ENCODE measurements around the gene NCAM1.

The NCAM1 gene

GRCh38 chr11:112965656-112966055, 4.4 kb downstream of the NCAM1 start:
- Histone ChIP-seq H3K4me3 (no peak overlapping the region), H3K9ac (no peak overlapping the region), H3K4me2 (no peak overlapping the region), H4K20me1 (no peaks in the 10 kb centered on the region), H3K4me1 (peaks cover 0 to 14% (median 7%) of the 10 kb centered on the region in 10 experiments; a peak in 11 of 20 replicates), H3K27ac (no peak overlapping the region), H3K36me3 (no peaks in the 10 kb centered on the region), H3K27me3 (peaks cover 5 to 22% (median 15%) of the 10 kb centered on the region in 11 experiments; a peak in 18 of 22 replicates), H3K9me3 (replicated peaks in 1 of 11) (peaks cover 0 to 5% (median 0%) of the 10 kb centered on the region in 11 experiments; a peak in 2 of 22 replicates)
- no peak for TF ChIP-seq Cebpa-rat (IDR thresholded peaks at IDR 0.05)

GRCh38 chr11:112966561-112966960, 5.3 kb downstream of the NCAM1 start:
- H3K4me1 ChIP-seq: peaks cover 0 to 14% (median 7%) of the 10 kb centered on the region in 10 experiments; a peak in 10 of 20 replicates
- H3K9ac ChIP-seq: no peak overlapping the region
- H4K20me1 ChIP-seq: no peaks in the 10 kb centered on the region
- no peak overlapping the region for H3K4me2 ChIP-seq
- H3K36me3 ChIP-seq: no peaks in the 10 kb centered on the region
- H3K4me3 ChIP-seq: no peak overlapping the region
- peaks cover 0 to 5% (median 0%) of the 10 kb centered on the region in 11 experiments; a peak in 2 of 22 replicates for H3K9me3 ChIP-seq (replicated peaks in 1 of 11)
- no peak overlapping the region for H3K27ac ChIP-seq
- no peak for TF ChIP-seq Cebpa-rat (IDR thresholded peaks at IDR 0.05)
- peaks cover 0 to 16% (median 10%) of the 10 kb centered on the region in 11 experiments; a peak in 17 of 22 replicates for H3K27me3 ChIP-seq

- no peak overlapping the region for H3K27ac ChIP-seq
- no peak for TF ChIP-seq Cebpa-rat (IDR thresholded peaks at IDR 0.05)
- peaks cover 0 to 17% (median 7%) of the 10 kb centered on the region in 10 experiments; a peak in 10 of 20 replicates for H3K4me1 ChIP-seq
These were observed 5.9 kb downstream of the NCAM1 start for GRCh38 chr11:112967082-112967481.

DNA sequence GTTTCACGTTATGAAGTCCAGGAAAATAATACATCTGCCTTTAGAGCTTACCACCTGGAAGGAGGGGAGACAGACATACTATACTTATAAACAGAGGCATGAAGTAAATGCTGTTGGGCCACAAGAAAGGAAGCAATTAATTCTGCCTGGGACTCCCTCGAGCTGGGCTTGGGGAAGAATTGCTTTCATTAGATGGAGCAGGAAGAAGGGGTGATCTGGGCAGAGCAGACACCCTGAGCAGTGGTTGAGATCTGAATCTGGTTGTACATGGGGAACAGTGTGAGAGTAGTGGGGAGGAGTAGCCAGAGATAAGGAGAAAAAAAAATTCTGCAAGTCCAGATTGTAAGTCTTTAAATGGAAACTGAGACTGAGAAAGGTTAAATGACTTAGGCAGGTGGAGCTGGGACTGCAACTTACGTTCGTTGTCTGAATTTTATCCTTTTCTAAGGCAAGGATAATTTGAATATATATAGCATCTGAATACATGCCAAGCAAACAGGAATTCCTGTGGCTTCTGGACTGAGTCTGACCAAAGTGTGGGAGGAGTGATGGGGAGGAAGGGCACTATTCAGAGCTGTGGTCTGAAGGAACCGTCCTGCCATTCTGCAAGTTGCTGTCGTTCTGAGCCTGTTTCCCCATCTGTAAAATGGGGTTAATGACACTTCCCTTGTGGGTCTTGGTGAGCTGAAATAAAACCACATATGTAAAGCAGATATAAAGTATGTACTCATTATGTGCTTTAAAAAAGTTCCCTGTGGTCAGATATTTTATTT, 7.9 kb downstream of the NCAM1 start:
- Histone ChIP-seq H3K27ac (no peak overlapping the region), H3K9me3 (replicated peaks in 1 of 11) (no peaks in the 10 kb centered on the region), H3K4me2 (peak overlapping the region in 6 of 11 experiments; percentile 15 to 28 (median 22); a peak in 5 of 22 replicates), H3K4me3 (no peak overlapping the region), H3K9ac (no peak overlapping the region), H3K27me3 (no peaks in the 10 kb centered on the region), H3K4me1 (peaks cover 0 to 37% (median 8%) of the 10 kb centered on the region in 10 experiments; a peak in 10 of 20 replicates), H4K20me1 (no peaks in the 10 kb centered on the region), H3K36me3 (no peaks in the 10 kb centered on the region)
- no peak for TF ChIP-seq Cebpa-rat (IDR thresholded peaks at IDR 0.05)

More at GRCh38 chr11:112967082-112967481, 5.9 kb downstream of the NCAM1 start:
- no peaks in the 10 kb centered on the region for H3K36me3 ChIP-seq
- H3K27me3 ChIP-seq: peaks cover 0 to 11% (median 5%) of the 10 kb centered on the region in 11 experiments; a peak in 16 of 22 replicates
- H4K20me1 ChIP-seq: no peaks in the 10 kb centered on the region
- no peak overlapping the region for H3K9ac ChIP-seq
- H3K4me2 ChIP-seq: no peak overlapping the region
- H3K9me3 ChIP-seq (replicated peaks in 1 of 11): peaks cover 0 to 5% (median 0%) of the 10 kb centered on the region in 11 experiments; a peak in 2 of 22 replicates
- no peak overlapping the region for H3K4me3 ChIP-seq

- Histone ChIP-seq H3K4me2 (no peak overlapping the region; a peak in 1 of 22 replicates), H3K9ac (no peak overlapping the region), H3K36me3 (no peaks in the 10 kb centered on the region), H3K4me3 (no peak overlapping the region), H3K27me3 (no peaks in the 10 kb centered on the region), H3K4me1 (peaks cover 0 to 39% (median 8%) of the 10 kb centered on the region in 10 experiments; a peak in 10 of 20 replicates), H4K20me1 (no peaks in the 10 kb centered on the region), H3K27ac (no peak overlapping the region), H3K9me3 (replicated peaks in 1 of 11) (no peaks in the 10 kb centered on the region)
- no peak for TF ChIP-seq Cebpa-rat (IDR thresholded peaks at IDR 0.05)
These were observed 10.0 kb downstream of the NCAM1 start for GRCh38 chr11:112971195-112971594.

- Histone ChIP-seq H4K20me1 (no peaks in the 10 kb centered on the region), H3K27me3 (0 out of 22 replicates have a peak, but pooled peaks cover 0 to 5% (median 0%) of the 10 kb centered on the region in 11 experiments)
- TF ChIP-seq Cebpa-rat (IDR thresholded peaks at IDR 0.05): no peak
These were observed 10.6 kb downstream of the NCAM1 start for GRCh38 chr11:112971827-112972226.

GRCh38 chr11:112972399-112973145, 11.4 kb downstream of the NCAM1 start:
- no peaks in the 10 kb centered on the region for H3K36me3 ChIP-seq
- no peaks in the 10 kb centered on the region for H3K9me3 ChIP-seq (replicated peaks in 1 of 11)
- peaks cover 0 to 51% (median 8%) of the 10 kb centered on the region in 10 experiments; a peak in 12 of 20 replicates for H3K4me1 ChIP-seq
- H3K4me2 ChIP-seq: peak overlapping the region in 4 of 11 experiments; percentile 16 to 61 (median 36); a peak in 7 of 22 replicates
- no peak overlapping the region for H3K4me3 ChIP-seq
- peak overlapping the region in 1 of 11 experiments; percentile 10; a peak in 3 of 22 replicates for H3K27ac ChIP-seq
- H3K9ac ChIP-seq: no peak overlapping the region
- TF ChIP-seq Cebpa-rat (IDR thresholded peaks at IDR 0.05): no peak
- 0 out of 22 replicates have a peak, but pooled peaks cover 0 to 7% (median 0%) of the 10 kb centered on the region in 11 experiments for H3K27me3 ChIP-seq
- H4K20me1 ChIP-seq: no peaks in the 10 kb centered on the region

More at GRCh38 chr11:112971827-112972226, 10.6 kb downstream of the NCAM1 start:
- no peak overlapping the region for H3K4me3 ChIP-seq
- peak overlapping the region in 1 of 11 experiments; percentile 61; a peak in 1 of 22 replicates for H3K4me2 ChIP-seq
- H3K9ac ChIP-seq: no peak overlapping the region
- H3K27ac ChIP-seq: no peak overlapping the region
- no peaks in the 10 kb centered on the region for H3K36me3 ChIP-seq
- H3K9me3 ChIP-seq (replicated peaks in 1 of 11): no peaks in the 10 kb centered on the region
- H3K4me1 ChIP-seq: peaks cover 0 to 43% (median 8%) of the 10 kb centered on the region in 10 experiments; a peak in 10 of 20 replicates

GRCh38 chr11:112975051-112975450, 13.8 kb downstream of the NCAM1 start:
- H3K27ac ChIP-seq: no peak overlapping the region
- H3K36me3 ChIP-seq: no peaks in the 10 kb centered on the region
- no peaks in the 10 kb centered on the region for H3K9me3 ChIP-seq (replicated peaks in 1 of 11)
- no peaks in the 10 kb centered on the region for H4K20me1 ChIP-seq
- H3K4me2 ChIP-seq: no peak overlapping the region
- H3K9ac ChIP-seq: no peak overlapping the region
- H3K27me3 ChIP-seq: 0 out of 22 replicates have a peak, but pooled peaks cover 0 to 7% (median 0%) of the 10 kb centered on the region in 11 experiments
- H3K4me1 ChIP-seq: peaks cover 0 to 55% (median 9%) of the 10 kb centered on the region in 10 experiments; a peak in 11 of 20 replicates
- no peak overlapping the region for H3K4me3 ChIP-seq
- TF ChIP-seq Cebpa-rat (IDR thresholded peaks at IDR 0.05): no peak
